Stimulated activated CD4-positive, alpha-beta T cell treated with anti-CD3 and anti-CD28 coated beads, Interleukin-2, amount 100 ng/mL, for 4 hours (primary cell): ENCODE data around the gene WWTR1.

Experiments
- DNase-seq: peaks from one replicate; pipeline ENCODE4 v3.0.0-alpha.2; 2020; ENCODE audit warnings: low read depth

Gene WWTR1

GRCh38 chr3:149592758-149593240 lies 65.0 kb downstream of the WWTR1 start:
- DNase-seq: no peak

DNA sequence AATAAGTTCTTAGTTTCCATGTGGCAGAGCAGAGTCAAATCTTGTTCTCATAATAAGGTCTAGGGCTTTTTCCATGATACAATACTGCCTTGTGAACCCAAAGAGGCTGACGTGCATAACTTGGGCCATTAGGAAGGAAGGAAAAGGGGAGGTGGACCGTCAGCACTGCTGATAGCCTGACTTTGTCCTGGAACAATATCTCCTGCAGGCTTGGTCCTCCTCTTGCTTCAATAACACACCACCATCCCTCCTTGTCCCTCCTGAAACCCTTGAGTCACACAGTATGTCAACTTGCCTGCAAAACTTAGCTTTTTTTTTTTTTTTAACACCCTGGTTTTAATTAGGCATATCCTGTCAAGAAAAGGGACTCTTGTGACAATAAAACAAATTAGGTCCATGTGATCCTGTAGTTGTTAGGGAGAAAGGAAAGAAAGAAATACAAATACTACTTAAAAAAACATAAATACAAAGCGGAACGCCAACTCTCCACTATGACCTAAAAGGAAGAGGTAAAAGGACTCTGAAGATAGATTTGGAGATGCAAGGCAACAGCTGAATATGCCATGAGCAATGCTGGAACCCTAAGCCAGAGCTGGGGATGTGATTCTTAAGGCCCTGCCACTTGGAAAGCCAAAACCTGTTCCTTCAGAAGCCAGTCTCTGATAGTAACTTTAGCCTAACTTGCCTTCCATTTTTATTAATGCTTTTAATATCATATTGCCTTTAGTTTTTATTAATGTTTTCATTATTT lies 67.0 kb downstream of the WWTR1 start:
- DNase-seq: no peak

GRCh38 chr3:149589332-149589731 lies 68.5 kb downstream of the WWTR1 start:
- DNase-seq: no peak

GRCh38 chr3:149588909-149589308 lies 68.9 kb downstream of the WWTR1 start:
- DNase-seq: no peak

- no peak for DNase-seq
Measured at GRCh38 chr3:149587383-149587782, 70.4 kb downstream of the WWTR1 start.

DNA sequence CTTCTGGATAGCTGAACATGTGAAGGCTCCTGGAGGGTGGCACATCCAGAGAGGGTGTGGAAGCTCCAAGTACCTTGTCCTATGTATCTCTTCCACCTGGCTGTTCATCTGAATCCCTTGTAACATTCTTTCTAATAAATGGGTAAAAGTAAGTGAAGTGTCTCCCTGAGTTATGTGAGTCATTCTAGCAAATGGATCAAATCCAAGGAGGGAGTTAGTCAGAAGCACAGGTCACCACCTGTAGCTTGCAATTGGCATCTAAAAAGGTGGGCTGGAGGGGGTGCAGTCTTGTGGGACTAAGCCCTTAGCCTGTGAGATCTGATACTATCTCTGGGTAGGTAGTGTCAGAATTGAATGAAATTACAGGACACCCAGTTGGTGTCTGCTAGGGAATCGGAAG lies 71.0 kb downstream of the WWTR1 start:
- DNase-seq: no peak

DNA sequence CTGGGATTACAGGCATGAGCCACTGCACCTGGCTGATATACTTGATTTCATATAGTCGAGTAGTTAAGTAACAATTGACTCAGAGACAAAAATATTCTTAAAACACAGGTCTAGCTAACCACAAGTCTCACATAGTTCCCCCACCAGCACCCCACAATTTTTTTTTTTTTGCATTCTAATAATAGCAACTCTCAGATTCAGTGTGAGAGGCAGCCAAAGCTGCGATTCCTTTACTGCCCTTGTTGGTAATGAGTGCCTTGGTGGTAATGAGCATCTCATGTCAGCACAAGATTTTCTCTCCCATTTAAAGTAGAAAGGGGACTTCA lies 72.5 kb downstream of the WWTR1 start:
- DNase-seq: no peak

GRCh38 chr3:149583921-149584635 lies 73.7 kb downstream of the WWTR1 start:
- no peak for DNase-seq

DNA sequence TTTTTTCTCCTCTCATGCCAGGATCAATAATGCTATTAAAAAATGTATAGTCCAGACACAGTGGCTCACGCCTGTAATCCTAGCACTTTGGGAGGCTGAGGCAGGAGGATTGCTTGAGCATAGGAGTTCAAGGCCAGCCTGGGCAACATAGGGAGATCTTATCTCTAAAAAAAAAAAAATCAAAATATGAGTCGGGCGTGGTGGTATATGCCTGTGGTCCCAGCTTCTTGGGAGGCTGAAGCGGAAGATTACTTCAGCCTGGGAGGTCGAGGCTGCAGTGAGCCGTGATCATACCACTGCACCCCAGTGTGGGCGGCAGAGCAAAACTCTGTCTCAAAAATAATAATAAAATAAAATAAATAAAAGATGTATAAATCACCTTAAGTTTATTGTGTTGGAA lies 75.4 kb downstream of the WWTR1 start:
- no peak for DNase-seq

GRCh38 chr3:149581681-149582370 lies 76.0 kb downstream of the WWTR1 start:
- no peak for DNase-seq

DNA sequence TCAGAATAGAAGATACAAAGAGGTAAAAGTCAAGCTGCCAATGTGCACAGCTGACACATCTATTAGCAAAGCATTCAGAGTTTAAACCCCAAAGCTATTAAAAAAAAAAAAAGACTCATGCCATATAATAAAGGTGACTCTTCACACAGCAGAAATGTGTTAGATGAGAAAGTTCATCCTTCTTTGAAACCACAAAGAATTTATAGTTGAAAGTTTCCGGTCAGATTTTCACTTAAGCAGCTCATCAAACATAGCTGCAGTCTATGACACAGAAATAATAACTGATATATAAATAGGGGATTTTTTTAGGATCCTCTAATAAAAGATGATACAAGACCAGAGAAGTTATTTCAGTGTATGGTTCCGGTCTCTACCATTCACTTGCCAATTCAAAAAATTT lies 76.6 kb downstream of the WWTR1 start:
- DNase-seq: no peak

DNA sequence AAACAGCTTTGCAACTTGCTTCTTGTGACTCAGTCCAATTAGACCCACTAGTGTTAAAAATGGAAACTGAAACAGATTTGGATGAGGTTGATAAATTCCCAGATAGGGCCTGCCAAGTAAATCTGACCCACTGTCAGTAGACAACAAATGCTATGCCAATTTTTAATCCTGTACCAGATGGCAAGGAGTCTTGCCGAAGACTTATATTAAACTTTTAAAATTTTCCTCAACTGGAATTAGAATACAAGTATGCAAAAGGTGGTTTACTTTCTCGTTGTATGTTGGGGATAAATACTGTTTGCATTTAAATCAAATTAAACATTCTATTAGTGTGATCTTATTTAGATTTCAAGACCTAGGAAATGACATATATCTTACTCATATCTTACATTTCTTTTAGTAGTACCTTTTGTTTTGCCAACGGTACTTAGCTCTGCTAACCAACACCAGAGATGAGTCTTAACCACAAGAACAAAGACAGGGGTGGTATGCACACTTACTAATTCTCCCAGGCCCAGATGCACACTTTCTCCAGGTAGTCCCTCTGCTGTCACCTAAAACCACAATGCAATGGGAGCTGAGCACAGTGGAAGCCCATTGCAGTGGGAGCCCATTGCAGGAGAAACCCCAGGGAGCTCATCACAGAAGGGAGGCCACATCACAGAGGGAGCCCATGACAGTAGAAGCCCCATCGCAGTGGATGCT lies 77.8 kb downstream of the WWTR1 start:
- no peak for DNase-seq

DNA sequence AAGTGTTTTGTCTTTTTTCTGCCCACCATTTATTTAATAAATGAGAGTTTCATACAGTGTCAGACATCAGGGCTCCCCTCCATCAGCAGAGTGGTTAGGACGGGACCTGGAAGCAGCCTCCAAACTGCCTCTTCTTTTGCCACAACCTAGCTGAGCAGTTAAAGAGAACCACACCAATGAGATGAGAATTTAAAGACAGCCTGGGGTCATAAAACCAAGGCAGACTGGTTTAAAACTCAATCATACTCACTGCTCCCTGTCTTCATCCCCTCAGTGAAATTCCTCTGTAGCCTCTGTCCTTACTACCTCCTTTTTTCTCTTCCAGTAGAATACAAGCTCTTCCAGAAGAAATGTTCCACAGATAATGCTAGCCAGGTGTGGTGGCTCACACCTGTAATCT lies 78.7 kb downstream of the WWTR1 start:
- no peak for DNase-seq

DNA sequence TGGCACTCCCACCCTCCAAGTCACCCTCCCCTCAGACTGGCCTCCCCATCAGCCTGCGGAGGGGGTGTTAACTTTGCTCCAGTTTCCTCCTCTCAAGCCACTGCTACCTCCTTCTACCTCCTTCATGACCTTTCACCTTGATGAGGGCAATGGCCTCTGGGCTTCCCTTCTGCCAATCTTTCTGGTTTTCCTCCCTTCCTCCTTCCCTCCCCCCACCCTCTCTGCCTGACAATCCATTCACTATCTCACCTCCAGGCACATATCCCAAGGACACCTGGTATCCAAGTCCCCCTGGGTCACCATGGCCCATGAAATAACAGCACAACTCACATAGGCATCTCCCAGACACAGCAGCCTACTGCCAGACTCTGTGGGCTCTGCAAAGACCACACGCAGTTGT lies 80.0 kb downstream of the WWTR1 start:
- no peak for DNase-seq

- no peak for DNase-seq
Measured at GRCh38 chr3:149575961-149576564, 81.8 kb downstream of the WWTR1 start.

DNA sequence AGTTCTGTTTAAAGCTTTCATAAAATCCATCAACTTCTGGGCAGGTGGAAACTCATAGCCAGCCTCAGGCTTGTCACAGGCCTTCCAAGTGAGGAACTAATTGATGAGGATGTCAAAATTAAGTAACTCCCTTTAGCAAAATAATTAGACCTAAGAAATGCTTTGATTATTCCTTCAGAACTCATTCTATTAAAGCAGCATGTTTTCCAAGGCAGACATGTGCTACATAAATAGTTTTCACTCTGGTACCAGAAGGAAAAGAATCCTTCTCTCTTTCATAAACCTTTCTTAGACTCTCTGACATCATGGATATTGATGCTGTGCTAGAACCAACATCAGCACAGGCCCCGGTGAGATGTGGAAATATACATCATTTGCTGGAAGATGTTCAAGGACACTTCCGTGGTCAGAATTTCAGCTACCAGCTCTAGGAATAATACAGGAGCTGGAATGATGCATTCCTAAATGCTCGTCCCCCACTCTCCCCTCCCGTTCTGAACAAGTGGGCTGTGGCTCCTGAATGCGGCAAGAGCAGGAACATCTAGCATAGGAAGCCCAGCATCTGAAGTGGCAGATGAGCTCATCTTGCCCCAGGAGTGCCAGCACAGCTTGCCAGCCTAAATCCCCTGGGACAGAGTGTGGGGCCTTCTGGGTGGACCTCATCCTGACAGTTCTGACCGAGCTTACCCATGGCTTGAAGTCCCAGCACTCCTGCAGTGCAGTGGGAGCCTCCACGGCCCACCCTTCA lies 82.4 kb downstream of the WWTR1 start:
- DNase-seq: no peak

DNA sequence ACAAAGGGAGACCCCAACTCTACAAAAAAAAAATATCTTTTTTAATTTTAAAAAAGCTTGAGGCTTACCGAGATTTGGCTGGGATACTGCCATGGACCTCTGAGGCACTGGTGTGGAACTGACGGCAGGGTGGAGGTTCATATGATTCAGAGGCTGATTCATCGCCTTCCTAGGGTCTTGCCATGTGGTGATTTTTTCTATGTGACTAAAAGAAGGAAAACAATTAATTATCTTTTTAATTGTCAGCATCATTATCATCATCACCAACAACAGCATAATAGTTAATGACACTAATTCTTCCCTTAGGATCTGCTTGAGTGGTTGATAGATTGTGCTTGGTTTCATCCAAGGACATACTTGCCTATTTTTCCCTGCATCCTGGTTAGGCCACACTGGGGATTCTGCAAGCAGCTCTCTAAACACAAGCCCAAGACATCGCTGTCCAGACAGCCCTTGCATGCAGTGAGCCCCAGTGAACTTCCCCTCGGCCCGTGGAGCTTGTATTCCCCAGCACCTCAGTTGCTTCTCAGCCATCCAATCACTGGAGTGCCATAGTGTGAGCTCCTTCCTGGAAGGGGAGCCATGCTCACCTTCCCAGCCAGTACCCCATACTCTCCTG lies 84.9 kb downstream of the WWTR1 start:
- no peak for DNase-seq

DNA sequence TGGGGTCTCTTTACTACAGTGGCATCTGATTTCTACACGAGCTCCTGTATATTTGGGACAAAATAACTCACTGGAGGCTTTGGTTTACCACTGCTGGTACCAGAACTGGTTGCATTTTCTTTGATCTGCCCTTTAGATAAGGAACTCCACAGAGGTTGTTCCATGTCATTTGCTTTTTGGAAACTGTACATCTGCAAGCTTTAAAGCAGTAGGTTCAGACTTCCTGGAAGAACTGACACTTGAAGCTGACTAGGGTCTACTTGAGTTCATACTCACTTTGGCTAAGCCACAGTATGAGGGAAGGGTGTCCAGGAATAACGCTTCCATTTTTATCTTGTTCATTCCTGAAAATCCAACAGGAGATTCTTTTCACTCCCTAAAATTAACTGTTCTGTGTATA lies 86.4 kb downstream of the WWTR1 start:
- no peak for DNase-seq

GRCh38 chr3:149570016-149570415 lies 87.8 kb downstream of the WWTR1 start:
- no peak for DNase-seq

DNA sequence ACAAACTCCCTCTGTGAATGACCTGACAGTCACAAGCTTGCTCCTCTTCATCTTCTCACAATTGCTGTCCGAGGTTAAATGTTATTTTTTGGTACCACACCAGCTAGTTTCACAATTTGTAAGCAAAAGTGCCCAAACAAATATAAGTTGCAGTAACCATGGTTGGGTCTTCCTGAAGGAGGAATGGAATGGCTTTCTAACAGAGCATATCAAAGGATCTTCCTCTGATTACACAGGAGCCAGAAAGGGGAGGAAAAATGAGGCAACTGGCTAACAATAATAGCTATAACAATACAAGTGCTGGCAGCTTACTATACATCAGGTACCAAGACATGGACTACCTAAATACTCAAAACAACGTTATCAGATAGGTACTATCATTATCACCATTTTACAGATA lies 90.4 kb downstream of the WWTR1 start:
- DNase-seq: no peak
